Type B pancreatic cell (in vitro differentiated cells): Measurements from ENCODE around the gene TMEM248. TPM values are rescaled to one million over a fixed set of nuclear protein-coding genes. Genes with fewer than 3 reads are reported as not detected.
"Not testable (repeated sequence)": the region's sequence is repeated elsewhere in the genome, so short reads cannot be mapped to it uniquely, and the experiment has no call there.

Experiments used
- DNase-seq: peaks from one replicate; pipeline ENCODE4 v3.0.0; 2021; ENCODE audit warnings: mixed read lengths; ENCODE audit not compliant: unreplicated experiment; ENCODE audit errors: extremely low spot score
- H3K27ac Mint-ChIP-seq: 2 replicates; pipeline ENCODE4 v1.8.0; 2021; ENCODE audit warnings: mild to moderate bottlenecking, mixed read lengths
- H3K27me3 Mint-ChIP-seq: 2 replicates; pipeline ENCODE4 v1.8.0; 2021; ENCODE audit warnings: mixed read lengths
- H3K36me3 Mint-ChIP-seq: 2 replicates; pipeline ENCODE4 v1.8.0; 2021; ENCODE audit warnings: mixed read lengths
- H3K4me1 Mint-ChIP-seq: one replicate; pipeline ENCODE4 v1.8.0; 2021; ENCODE audit warnings: mixed read lengths; ENCODE audit not compliant: unreplicated experiment
- H3K4me3 Mint-ChIP-seq: 2 replicates; pipeline ENCODE4 v1.8.0; 2021; ENCODE audit warnings: mild to moderate bottlenecking, mixed read lengths
- H3K9me3 Mint-ChIP-seq: 2 replicates; pipeline ENCODE4 v1.8.0; 2021; ENCODE audit warnings: mixed read lengths
- total RNA-seq: library from RNA; stranded (reverse); gene quantifications from 2 replicates; pipeline ENCODE4 v1.2.1, GENCODE V29; 2021; ENCODE audit warnings: low replicate concordance
- TF ChIP-seq, protein P1 (sequence below): fragments of 200-600 bp; sonication (generic); conservative IDR thresholded peaks from 2 replicates; pipeline ENCODE4 v1.5.0; 2021; ENCODE audit warnings: antibody characterized with exemption, mild to moderate bottlenecking

Gene TMEM248
- total RNA-seq, 1 donor from 2014 or later = 71.6 TPM

DNA sequence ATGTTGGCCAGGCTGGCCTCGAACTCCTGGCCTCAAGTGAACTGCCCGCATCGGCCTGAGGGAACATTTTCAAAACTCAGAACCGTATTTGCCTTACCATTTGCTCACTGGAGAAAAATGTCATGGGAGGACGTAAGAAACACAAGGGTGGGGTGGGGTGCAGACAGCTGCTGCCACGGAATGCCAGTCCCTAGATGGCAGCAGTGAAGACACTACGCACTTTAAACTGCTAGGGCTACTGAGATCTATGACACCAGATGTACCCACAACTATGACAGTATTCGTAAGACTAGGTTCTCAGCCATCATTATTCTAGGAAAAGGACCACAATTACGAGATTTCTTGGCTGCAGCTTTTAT lies 73.6 kb downstream of the TMEM248 start:
- Mint-ChIP-seq H3K36me3 (peaks cover 13% of the 10 kb centered on the region), H3K4me3 (peak overlapping the region; percentile 99), H3K27ac (peak overlapping the region; percentile 100)
- H3K27me3 Mint-ChIP-seq, H3K9me3 Mint-ChIP-seq, DNase-seq, H3K4me1 Mint-ChIP-seq: not testable (repeated sequence)
- TF ChIP-seq, protein P1, sequence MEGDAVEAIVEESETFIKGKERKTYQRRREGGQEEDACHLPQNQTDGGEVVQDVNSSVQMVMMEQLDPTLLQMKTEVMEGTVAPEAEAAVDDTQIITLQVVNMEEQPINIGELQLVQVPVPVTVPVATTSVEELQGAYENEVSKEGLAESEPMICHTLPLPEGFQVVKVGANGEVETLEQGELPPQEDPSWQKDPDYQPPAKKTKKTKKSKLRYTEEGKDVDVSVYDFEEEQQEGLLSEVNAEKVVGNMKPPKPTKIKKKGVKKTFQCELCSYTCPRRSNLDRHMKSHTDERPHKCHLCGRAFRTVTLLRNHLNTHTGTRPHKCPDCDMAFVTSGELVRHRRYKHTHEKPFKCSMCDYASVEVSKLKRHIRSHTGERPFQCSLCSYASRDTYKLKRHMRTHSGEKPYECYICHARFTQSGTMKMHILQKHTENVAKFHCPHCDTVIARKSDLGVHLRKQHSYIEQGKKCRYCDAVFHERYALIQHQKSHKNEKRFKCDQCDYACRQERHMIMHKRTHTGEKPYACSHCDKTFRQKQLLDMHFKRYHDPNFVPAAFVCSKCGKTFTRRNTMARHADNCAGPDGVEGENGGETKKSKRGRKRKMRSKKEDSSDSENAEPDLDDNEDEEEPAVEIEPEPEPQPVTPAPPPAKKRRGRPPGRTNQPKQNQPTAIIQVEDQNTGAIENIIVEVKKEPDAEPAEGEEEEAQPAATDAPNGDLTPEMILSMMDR = peak; percentile 31

DNA sequence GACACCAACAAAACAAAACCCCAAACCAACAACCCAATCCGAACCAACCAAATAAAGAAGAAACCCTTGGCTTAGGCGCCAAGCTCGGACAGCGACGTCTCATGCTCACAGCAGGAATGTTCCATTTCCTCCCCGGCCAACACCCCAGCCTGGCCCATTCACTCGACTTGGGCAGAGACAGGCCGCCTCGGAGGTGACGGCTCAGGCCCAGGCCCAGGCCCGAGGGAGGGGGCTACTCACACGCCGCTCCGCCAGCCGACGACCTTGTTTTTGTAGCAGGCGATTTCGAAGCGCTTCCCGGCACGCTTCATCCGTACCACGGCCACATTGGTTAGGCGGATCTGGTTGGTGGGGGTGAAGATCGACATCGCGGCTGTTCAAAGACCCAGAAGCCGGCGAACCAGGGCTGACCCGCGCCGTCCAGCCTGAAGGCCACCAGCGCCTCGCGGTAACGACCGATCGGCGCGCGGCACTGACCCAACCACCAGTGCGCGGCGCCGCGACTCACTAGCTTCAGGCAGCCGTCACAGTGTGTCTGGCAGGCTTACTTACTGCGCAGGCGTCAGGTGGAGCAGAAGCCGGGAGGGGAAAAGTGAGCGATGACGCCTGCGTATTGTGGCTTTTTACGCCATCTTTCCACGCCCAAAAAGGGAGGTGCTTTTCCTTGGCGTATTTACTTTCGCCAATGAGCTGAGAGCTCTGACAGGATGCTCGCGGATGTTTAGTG lies 74.2 kb downstream of the TMEM248 start, which contains the start of gene SBDS:
SBDS (minus strand) TSS at position 537 of the 727 bp plus-strand sequence; CDS start at position 368, 169 bp downstream.
- H3K4me3 Mint-ChIP-seq = peak within 1 kb of the TSS; percentile 99
- H3K4me1 Mint-ChIP-seq, H3K9me3 Mint-ChIP-seq, H3K27me3 Mint-ChIP-seq: not testable (repeated sequence)
- peak; percentile 90 for DNase-seq
- H3K27ac Mint-ChIP-seq = peak within 1 kb of the TSS; percentile 100
- peaks cover 13% of the 10 kb centered on the region for H3K36me3 Mint-ChIP-seq

DNA sequence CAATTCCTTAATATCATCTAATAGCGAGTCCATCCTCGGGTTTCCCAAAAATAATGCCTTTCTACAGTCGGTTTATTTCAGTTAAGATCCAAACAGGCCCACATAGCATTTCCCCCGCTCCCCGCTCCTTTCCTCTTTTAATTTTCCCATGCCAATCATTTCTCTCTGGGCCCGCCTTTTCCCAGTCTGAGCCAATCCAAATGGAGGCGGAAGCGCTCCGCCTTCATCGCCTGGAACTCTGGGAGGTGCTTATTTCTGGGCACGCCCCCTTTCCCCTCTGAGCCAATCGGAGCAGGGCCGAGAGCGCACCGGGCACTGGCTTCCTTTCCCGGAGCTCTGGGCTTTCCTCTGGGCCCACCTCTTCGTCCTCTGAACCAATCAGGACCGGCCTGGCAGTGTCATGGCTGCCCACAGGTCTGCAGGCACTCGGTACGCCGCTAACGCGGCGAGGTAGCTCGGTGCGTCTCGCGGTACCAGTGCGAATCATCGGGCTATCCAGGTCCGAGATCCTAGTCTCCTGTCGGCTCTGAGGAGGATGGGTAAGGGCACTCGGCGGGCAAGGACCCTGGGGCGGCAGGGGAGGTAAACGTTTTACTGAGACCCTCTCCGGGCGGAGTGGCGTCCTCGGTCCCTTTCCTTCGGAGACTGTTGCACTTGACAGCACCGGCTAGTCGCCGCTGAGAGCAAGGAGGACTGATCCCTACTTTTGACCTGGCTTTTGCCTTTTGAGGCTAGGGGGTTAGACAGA lies 75.6 kb downstream of the TMEM248 start, which contains the start of gene TYW1:
TYW1 (plus strand) TSS at position 390 of the 748 bp plus-strand sequence; CDS start at position 536, 146 bp downstream.
- DNase-seq = peak; percentile 96
- Mint-ChIP-seq H3K36me3 (peaks cover 13% of the 10 kb centered on the region), H3K27ac (peak within 1 kb of the TSS; percentile 100), H3K4me3 (peak within 1 kb of the TSS; percentile 99)
- not testable (repeated sequence) for H3K9me3 Mint-ChIP-seq, H3K4me1 Mint-ChIP-seq, H3K27me3 Mint-ChIP-seq

DNA sequence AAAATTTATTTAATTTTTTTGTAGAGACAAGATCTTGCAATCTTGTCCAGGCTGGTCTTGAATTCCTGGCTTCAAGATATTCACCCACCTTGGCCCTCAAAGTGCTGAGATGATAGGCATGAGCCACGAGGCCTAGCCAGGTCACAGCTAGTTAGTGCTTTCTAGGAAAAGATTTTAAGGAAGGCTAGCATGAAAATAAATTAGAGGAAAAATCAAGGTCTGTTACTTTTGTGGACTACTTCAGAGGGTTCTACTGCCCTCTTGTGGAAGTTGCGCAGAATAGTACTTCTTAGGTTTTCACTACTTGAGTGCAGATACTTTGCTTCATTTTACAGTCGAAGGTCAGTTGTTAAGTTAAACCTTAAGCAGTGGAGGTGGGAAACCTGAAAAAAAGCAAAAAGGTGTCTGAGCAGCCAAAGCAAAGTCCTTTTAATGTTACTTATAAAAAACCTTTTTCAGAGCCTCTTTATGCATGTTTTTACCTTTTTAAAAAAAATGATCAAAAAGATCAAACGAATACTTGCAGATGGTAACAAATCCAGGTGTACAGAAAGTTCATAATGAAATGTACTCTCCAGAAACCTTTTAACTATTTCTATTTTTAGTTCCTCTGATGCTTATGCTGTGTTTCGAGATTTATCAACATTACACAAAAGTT lies 79.7 kb downstream of the TMEM248 start:
- not testable (repeated sequence) for H3K4me1 Mint-ChIP-seq, H3K27ac Mint-ChIP-seq, DNase-seq, H3K27me3 Mint-ChIP-seq, H3K36me3 Mint-ChIP-seq, H3K9me3 Mint-ChIP-seq
- TF ChIP-seq, protein P1 = peak; percentile 72
- peak overlapping the region; percentile 75 for H3K4me3 Mint-ChIP-seq

DNA sequence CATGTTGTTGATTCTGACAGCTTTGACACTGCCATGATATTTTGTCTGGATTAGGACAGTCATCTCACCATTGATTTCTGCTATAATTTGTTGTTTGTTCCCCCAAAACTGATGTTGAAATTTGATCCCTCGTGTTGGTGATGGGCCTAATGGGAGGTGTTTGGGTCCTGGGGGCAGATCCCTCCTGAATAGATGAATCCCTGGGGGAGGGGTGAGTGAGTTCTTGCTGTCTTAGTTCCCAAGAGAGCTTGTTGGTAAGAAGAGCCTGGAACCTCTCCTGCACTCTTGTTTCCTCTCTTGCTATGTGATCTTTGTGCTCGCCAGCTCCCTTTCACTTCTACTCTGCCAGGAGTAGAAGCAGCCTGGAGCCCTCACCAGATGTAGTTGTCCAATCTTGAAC lies 83.1 kb downstream of the TMEM248 start:
- not testable (repeated sequence) for H3K4me3 Mint-ChIP-seq, H3K9me3 Mint-ChIP-seq
- H3K36me3 Mint-ChIP-seq = peaks cover 10% of the 10 kb centered on the region

DNA sequence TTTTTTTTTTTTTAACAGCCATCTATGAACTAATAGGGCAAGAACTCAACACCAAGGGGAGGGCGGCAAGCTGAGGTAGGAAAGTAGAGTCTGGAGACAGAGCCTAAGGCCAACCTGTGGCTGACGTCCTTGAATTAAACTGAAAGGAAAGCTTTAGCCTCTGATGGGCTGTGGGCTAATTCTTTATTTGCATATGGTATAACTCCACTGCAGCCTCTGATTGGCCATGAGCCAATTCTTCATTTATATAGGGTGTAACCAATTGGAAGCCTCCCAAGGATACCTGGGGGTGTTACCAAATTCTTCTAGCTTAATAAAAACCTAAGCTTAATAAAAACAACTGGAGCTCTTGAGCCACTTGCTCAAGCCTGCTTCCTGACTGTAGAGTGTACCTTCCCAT lies 85.9 kb downstream of the TMEM248 start:
- TF ChIP-seq, protein P1 = no peak
- Mint-ChIP-seq H3K4me3 (no peak overlapping the region), H3K27me3 (no peaks in the 10 kb centered on the region), H3K36me3 (peaks cover 16% of the 10 kb centered on the region), H3K27ac (no peak overlapping the region), H3K4me1 (no peaks in the 10 kb centered on the region), H3K9me3 (no peaks in the 10 kb centered on the region)
- DNase-seq = no peak

More for the DNA sequence above, 83.1 kb downstream of the TMEM248 start:
- H3K27ac Mint-ChIP-seq, DNase-seq, H3K27me3 Mint-ChIP-seq, H3K4me1 Mint-ChIP-seq: not testable (repeated sequence)

Other genes with a start within 250 kb of the TMEM248 start
- gene RABGEF1, start 180.5 kb upstream of the TMEM248 start, total RNA-seq = 19.6 and 24.1 TPM in 2 replicates
- 50.1 and 75.7 TPM in 2 replicates for gene SBDS, start 74.4 kb downstream of the TMEM248 start, total RNA-seq
- gene TYW1, start 75.6 kb downstream of the TMEM248 start, total RNA-seq = 14.3 and 17.7 TPM in 2 replicates